ENCODE data around the gene KCNJ2.

DNA sequence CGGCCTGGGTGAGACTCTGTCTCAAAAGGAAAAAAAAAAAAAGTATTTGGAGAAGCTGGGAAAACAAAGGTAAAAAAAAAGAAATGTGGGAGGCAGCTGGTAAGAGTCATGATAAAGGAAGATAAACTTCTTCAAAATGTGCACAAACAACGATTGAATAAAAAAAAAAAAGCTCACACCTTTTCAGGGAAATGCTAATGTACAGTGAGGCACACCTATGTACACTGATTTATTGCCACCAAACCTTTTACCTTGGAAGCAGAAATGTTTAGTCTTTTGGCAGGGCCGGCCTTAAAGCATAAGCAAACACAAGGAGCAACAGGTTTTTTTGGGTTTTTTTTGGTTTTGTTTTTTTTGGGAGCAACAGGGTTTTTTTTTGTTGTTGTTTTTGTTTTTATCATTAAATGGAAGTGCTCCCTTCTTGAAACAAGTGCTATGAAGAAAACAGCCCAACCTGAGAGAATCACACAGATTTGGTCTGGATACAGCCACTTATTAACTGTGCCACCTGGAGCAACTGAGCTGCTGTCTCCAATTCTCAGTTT lies 29.8 kb upstream of the KCNJ2 start:
- TF ChIP-seq, protein P1, sequence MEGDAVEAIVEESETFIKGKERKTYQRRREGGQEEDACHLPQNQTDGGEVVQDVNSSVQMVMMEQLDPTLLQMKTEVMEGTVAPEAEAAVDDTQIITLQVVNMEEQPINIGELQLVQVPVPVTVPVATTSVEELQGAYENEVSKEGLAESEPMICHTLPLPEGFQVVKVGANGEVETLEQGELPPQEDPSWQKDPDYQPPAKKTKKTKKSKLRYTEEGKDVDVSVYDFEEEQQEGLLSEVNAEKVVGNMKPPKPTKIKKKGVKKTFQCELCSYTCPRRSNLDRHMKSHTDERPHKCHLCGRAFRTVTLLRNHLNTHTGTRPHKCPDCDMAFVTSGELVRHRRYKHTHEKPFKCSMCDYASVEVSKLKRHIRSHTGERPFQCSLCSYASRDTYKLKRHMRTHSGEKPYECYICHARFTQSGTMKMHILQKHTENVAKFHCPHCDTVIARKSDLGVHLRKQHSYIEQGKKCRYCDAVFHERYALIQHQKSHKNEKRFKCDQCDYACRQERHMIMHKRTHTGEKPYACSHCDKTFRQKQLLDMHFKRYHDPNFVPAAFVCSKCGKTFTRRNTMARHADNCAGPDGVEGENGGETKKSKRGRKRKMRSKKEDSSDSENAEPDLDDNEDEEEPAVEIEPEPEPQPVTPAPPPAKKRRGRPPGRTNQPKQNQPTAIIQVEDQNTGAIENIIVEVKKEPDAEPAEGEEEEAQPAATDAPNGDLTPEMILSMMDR (IDR thresholded peaks at IDR 0.05): no peak
- no peak for TF ChIP-seq EP300 (IDR thresholded peaks at IDR 0.05)
- no peak for TF ChIP-seq POLR2A (IDR thresholded peaks at IDR 0.05; ENCODE audit: low read depth)

Measured in esophagus muscularis mucosa (tissue), 4 donors.